HUES64 (cell line): ENCODE results near the gene SLC9A9.

ENCODE experiments used
- H3K27ac ChIP-seq: 2 replicates; pipeline ENCODE4 v1.7.0; 2013; ENCODE audit warnings: low read depth, low read length, inconsistent platforms
- H3K27me3 ChIP-seq: 2 replicates; pipeline ENCODE4 v1.6.1; 2013; ENCODE audit warnings: mild to moderate bottlenecking, low read length; ENCODE audit not compliant: insufficient read depth
- H3K36me3 ChIP-seq: 2 replicates; pipeline ENCODE4 v1.6.1; 2013; ENCODE audit warnings: mild to moderate bottlenecking, low read length; ENCODE audit not compliant: insufficient read depth
- H3K4me1 ChIP-seq: 2 replicates; pipeline ENCODE4 v1.6.1; 2013; ENCODE audit warnings: mild to moderate bottlenecking, low read length, moderate library complexity; ENCODE audit not compliant: insufficient read depth
- H3K4me3 ChIP-seq: 2 replicates; pipeline ENCODE4 v1.5.1; 2013; ENCODE audit warnings: mild to moderate bottlenecking, low read length, moderate library complexity
- H3K9ac ChIP-seq: 2 replicates; pipeline ENCODE4 v1.6.1; 2013; ENCODE audit warnings: mild to moderate bottlenecking, low read depth, low read length
- H3K9me3 ChIP-seq: 2 replicates; pipeline ENCODE4 v1.6.1; 2013; ENCODE audit warnings: low read depth, low read length; ENCODE audit not compliant: insufficient read depth
- WGBS: fragments of 150-250, 120-280 bp; methylation state at CpG from one replicate; pipeline ENCODE4 v1.1.7; 2013; ENCODE audit warnings: missing lambda C conversion rate; 5-methylcytosine and 5-hydroxymethylcytosine counted together

SLC9A9 gene

GRCh38 chr3:143783851-143784370 is 64.4 kb downstream of the SLC9A9 start:
- H3K9me3 ChIP-seq, result no peaks in the 10 kb centered on the region
- H3K4me1 ChIP-seq, result peaks cover 5% of the 10 kb centered on the region; the same call in 1 of the 2 replicates
- no peaks in the 10 kb centered on the region for H3K27me3 ChIP-seq
- 81% methylated on average over 4 of the region's 4 CpGs for whole genome bisulfite sequencing
- H3K27ac ChIP-seq, result no peak overlapping the region
- no peaks in the 10 kb centered on the region for H3K36me3 ChIP-seq
- no peak overlapping the region for H3K9ac ChIP-seq
- H3K4me3 ChIP-seq, result no peak overlapping the region

DNA sequence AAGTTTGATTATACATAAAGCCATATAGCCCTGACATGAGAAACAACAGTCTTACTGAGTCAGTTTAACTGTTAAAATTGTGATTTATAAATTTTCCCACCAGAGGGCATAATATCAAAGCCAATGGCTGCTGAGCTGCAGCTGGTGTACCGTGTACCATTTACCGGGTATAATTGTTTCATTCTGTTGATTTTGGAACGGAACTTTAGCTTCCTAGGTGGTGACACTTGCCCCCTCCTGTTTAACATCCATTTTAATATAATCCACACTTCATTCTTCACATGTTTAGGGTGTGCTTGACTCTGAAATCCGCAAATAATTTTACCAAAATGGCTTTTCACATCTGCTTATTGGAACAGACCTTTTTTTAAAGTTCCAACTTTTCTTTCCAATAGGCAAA is 72.8 kb downstream of the SLC9A9 start:
- H3K4me1 ChIP-seq, result 0 out of 2 replicates have a peak, but pooled peaks cover 4% of the 10 kb centered on the region
- H3K4me3 ChIP-seq, result no peak overlapping the region
- no peaks in the 10 kb centered on the region for H3K9me3 ChIP-seq
- H3K9ac ChIP-seq, result no peak overlapping the region
- 50% methylated on average over 4 of the region's 4 CpGs for WGBS
- H3K27ac ChIP-seq, result no peak overlapping the region
- no peaks in the 10 kb centered on the region for H3K36me3 ChIP-seq
- no peaks in the 10 kb centered on the region for H3K27me3 ChIP-seq

DNA sequence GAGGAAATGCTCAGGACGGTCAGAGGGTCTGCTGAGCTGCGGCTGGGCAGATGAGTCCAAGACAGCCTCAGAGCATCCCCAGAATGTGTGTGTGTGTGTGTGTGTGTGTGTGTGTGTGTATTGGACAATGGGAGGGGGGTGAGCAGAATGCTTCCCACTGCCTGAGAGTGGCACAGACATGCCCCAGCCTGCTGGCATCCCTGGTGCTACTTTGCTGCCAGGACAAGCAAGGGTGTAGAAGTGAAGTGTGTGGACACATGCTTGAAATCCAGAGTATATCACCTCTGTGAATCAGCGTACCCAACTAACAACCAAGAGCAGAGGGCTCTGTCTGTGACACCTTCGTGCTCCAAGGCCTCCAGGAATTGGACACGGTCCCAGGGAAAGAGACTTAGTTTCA is 76.3 kb downstream of the SLC9A9 start:
- no peak overlapping the region for H3K27ac ChIP-seq
- no peaks in the 10 kb centered on the region for H3K36me3 ChIP-seq
- WGBS, result 93% methylated on average over 5 of the region's 5 CpGs
- H3K9me3 ChIP-seq, result no peaks in the 10 kb centered on the region
- H3K9ac ChIP-seq, result no peak overlapping the region
- H3K4me3 ChIP-seq, result no peak overlapping the region
- H3K27me3 ChIP-seq, result no peaks in the 10 kb centered on the region
- H3K4me1 ChIP-seq, result 0 out of 2 replicates have a peak, but pooled peaks cover 4% of the 10 kb centered on the region

- Histone ChIP-seq H3K27me3 (no peaks in the 10 kb centered on the region), H3K27ac (no peak overlapping the region), H3K9me3 (no peaks in the 10 kb centered on the region), H3K36me3 (no peaks in the 10 kb centered on the region), H3K9ac (no peak overlapping the region), H3K4me1 (0 out of 2 replicates have a peak, but pooled peaks cover 4% of the 10 kb centered on the region), H3K4me3 (no peak overlapping the region)
- 89% methylated on average over 2 of the region's 3 CpGs for WGBS
Observed at GRCh38 chr3:143771258-143771657, 77.0 kb downstream of the SLC9A9 start.

- Histone ChIP-seq H3K9me3 (no peaks in the 10 kb centered on the region), H3K27ac (no peak overlapping the region), H3K4me1 (0 out of 2 replicates have a peak, but pooled peaks cover 4% of the 10 kb centered on the region), H3K27me3 (no peaks in the 10 kb centered on the region), H3K36me3 (no peaks in the 10 kb centered on the region), H3K9ac (no peak overlapping the region), H3K4me3 (no peak overlapping the region)
- WGBS, result 100% methylated on average over 2 of the region's 2 CpGs
Observed at GRCh38 chr3:143770391-143770790, 77.9 kb downstream of the SLC9A9 start.

DNA sequence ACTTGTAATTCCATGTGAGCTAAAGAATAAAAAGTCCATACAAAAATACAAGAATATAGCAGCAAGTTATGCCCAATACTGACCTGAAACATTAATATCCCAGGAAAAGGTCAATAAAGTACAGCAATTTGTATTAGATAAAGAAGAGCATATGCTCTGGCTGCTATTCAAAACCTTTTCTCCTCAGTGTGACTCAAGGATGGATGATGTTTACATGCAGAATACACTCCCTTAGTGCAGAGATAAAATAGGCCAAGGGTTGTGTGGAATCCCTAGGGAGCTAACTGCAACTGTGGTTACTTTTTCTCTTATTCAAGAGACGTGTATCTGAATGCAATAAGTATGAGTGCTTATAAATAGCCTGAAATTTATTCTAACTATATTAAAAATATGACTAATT is 78.7 kb downstream of the SLC9A9 start:
- Histone ChIP-seq H3K9me3 (no peaks in the 10 kb centered on the region), H3K27ac (no peak overlapping the region), H3K4me3 (no peak overlapping the region), H3K9ac (no peak overlapping the region), H3K4me1 (0 out of 2 replicates have a peak, but pooled peaks cover 4% of the 10 kb centered on the region), H3K36me3 (no peaks in the 10 kb centered on the region), H3K27me3 (no peaks in the 10 kb centered on the region)
- no CpG with 5 or more reads among the region's 1 CpG for WGBS

DNA sequence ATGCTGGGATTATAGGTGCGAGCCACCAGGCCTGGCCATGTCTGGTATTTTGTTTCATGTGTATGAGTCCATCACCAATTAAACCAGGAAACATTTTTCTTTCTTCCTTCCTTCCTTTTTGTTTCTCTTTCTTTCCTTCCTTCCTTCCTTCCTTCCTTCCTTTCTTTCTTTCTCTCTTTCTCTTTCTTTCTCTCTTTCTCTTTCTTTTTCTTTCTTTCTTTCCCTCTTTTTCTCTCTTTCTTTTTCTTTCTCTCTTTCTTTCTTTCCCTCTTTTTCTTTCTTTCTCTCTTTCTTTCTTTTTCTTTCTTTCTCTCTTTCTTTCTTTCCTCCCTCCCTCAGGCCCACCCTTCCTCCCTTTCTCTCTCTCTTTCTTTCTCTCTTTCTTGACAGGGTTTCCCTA is 83.4 kb downstream of the SLC9A9 start:
- Histone ChIP-seq H3K27ac (no peak overlapping the region), H3K4me1 (no peaks in the 10 kb centered on the region), H3K27me3 (no peaks in the 10 kb centered on the region), H3K36me3 (no peaks in the 10 kb centered on the region), H3K9me3 (no peaks in the 10 kb centered on the region), H3K9ac (no peak overlapping the region), H3K4me3 (no peak overlapping the region)
- WGBS, result 92% methylated on average over 1 of the region's 1 CpG

GRCh38 chr3:143763564-143764162 is 84.6 kb downstream of the SLC9A9 start:
- H3K9ac ChIP-seq, result no peak overlapping the region
- no peak overlapping the region for H3K4me3 ChIP-seq
- no peaks in the 10 kb centered on the region for H3K36me3 ChIP-seq
- no peak overlapping the region for H3K27ac ChIP-seq
- H3K9me3 ChIP-seq, result no peaks in the 10 kb centered on the region
- no peaks in the 10 kb centered on the region for H3K27me3 ChIP-seq
- no peaks in the 10 kb centered on the region for H3K4me1 ChIP-seq

DNA sequence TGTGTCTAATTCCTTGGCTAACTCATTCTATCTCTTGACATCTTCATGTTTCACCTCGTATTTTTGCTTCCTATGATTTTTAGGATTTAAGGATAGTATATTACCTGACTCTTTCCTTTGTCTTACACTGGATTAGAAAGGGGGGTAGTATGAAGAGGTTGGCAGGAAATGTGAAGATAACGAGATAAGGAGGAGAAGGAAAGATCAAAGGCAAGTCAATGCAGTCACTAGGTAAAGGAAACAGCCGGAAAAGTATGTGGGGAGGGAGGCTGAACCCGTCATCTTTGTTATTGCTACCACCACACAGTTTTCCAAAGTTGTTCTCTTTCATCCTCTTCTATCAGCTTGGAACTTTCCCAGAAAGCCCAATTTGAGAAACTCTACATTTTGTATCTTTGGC is 90.6 kb downstream of the SLC9A9 start:
- 78% methylated on average over 3 of the region's 4 CpGs for WGBS

DNA sequence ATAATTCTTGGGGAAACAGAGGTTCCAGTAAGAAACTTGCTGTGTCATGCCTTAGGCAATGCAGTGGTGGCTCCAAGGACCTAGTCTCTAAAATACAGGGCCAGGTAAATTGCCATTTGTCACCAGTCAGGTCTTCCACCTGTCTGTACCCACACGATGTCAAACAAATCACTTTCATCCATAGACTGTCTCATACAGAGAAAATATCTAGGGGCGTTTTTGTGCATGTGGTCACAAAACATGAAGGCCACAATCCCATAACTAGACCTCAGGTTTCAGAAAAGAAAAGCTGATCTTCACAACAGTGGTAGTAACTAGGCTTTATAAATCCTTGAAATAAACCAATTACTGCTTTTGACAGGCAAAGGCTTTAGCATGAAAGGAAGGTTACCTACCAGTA is 92.3 kb downstream of the SLC9A9 start:
- Histone ChIP-seq H3K27me3 (no peaks in the 10 kb centered on the region), H3K9me3 (no peaks in the 10 kb centered on the region), H3K4me3 (no peak overlapping the region), H3K4me1 (no peaks in the 10 kb centered on the region), H3K27ac (no peak overlapping the region), H3K9ac (no peak overlapping the region), H3K36me3 (no peaks in the 10 kb centered on the region)
- 98% methylated on average over 2 of the region's 2 CpGs for WGBS

More for the DNA sequence above, 90.6 kb downstream of the SLC9A9 start:
- Histone ChIP-seq H3K36me3 (no peaks in the 10 kb centered on the region), H3K9me3 (no peaks in the 10 kb centered on the region), H3K27me3 (no peaks in the 10 kb centered on the region), H3K27ac (no peak overlapping the region), H3K4me1 (no peaks in the 10 kb centered on the region), H3K9ac (no peak overlapping the region), H3K4me3 (no peak overlapping the region)

- Histone ChIP-seq H3K27ac (no peak overlapping the region), H3K36me3 (no peaks in the 10 kb centered on the region), H3K4me1 (no peaks in the 10 kb centered on the region), H3K9ac (no peak overlapping the region), H3K9me3 (no peaks in the 10 kb centered on the region), H3K27me3 (no peaks in the 10 kb centered on the region), H3K4me3 (no peak overlapping the region)
- 92% methylated on average over 1 of the region's 1 CpG for WGBS
Observed at GRCh38 chr3:143754090-143754489, 94.2 kb downstream of the SLC9A9 start.

- H3K9me3 ChIP-seq, result no peaks in the 10 kb centered on the region
- H3K36me3 ChIP-seq, result no peaks in the 10 kb centered on the region
- H3K4me1 ChIP-seq, result no peaks in the 10 kb centered on the region
- H3K27me3 ChIP-seq, result no peaks in the 10 kb centered on the region
- no peak overlapping the region for H3K4me3 ChIP-seq
- no peak overlapping the region for H3K9ac ChIP-seq
- no peak overlapping the region for H3K27ac ChIP-seq
Observed at GRCh38 chr3:143753456-143753855, 94.8 kb downstream of the SLC9A9 start.
